Endodermal cell (in vitro differentiated cells): ENCODE measurements around the gene PAX5. TPM values are rescaled to one million over a fixed set of nuclear protein-coding genes. Genes with fewer than 3 reads are reported as not detected.

ENCODE experiments used
- DNase-seq: peaks from one replicate; pipeline ENCODE4 v3.0.0-alpha.2; 2017
- H3K27ac ChIP-seq: 2 replicates; pipeline ENCODE4 v1.5.1; 2013; ENCODE audit warnings: mild to moderate bottlenecking, low read depth, low read length, moderate library complexity
- H3K27me3 ChIP-seq: 2 replicates; pipeline ENCODE4 v1.6.1; 2013; ENCODE audit warnings: mild to moderate bottlenecking, low read length, moderate library complexity; ENCODE audit not compliant: insufficient read depth, control insufficient read depth, poor library complexity, severe bottlenecking
- H3K36me3 ChIP-seq: 2 replicates; pipeline ENCODE4 v1.7.0; 2013; ENCODE audit warnings: mild to moderate bottlenecking, low read length, moderate library complexity; ENCODE audit not compliant: control insufficient read depth, insufficient read depth
- H3K4me1 ChIP-seq: one replicate; pipeline ENCODE4 v1.7.0; 2013; ENCODE audit warnings: low read length; ENCODE audit not compliant: control insufficient read depth, insufficient read depth
- H3K4me3 ChIP-seq: 2 replicates; pipeline ENCODE4 v1.5.1; 2013; ENCODE audit warnings: mild to moderate bottlenecking, low read length, moderate library complexity
- H3K9ac ChIP-seq: 2 replicates; pipeline ENCODE4 v1.6.1; 2013; ENCODE audit warnings: mild to moderate bottlenecking, low read length, moderate library complexity; ENCODE audit not compliant: poor library complexity, severe bottlenecking; ENCODE audit errors: extremely low read depth
- H3K9me3 ChIP-seq: 2 replicates; pipeline ENCODE4 v1.6.1; 2013; ENCODE audit warnings: mild to moderate bottlenecking, low read length, moderate library complexity; ENCODE audit not compliant: control insufficient read depth
- H3K27ac Mint-ChIP-seq: 2 replicates; pipeline ENCODE4 v1.8.0; 2020; ENCODE audit warnings: mixed read lengths
- H3K27me3 Mint-ChIP-seq: 2 replicates; pipeline ENCODE4 v1.8.0; 2021; ENCODE audit warnings: mild to moderate bottlenecking, mixed read lengths; ENCODE audit not compliant: insufficient read depth
- H3K36me3 Mint-ChIP-seq: 2 replicates; pipeline ENCODE4 v1.8.0; 2020; ENCODE audit warnings: low read depth, mixed read lengths
- H3K4me1 Mint-ChIP-seq: 2 replicates; pipeline ENCODE4 v1.8.0; 2020; ENCODE audit warnings: mixed read lengths
- H3K4me3 Mint-ChIP-seq: 2 replicates; pipeline ENCODE4 v1.8.0; 2020; ENCODE audit warnings: mild to moderate bottlenecking, moderate library complexity, mixed read lengths
- H3K9me3 Mint-ChIP-seq: 2 replicates; pipeline ENCODE4 v1.8.0; 2020; ENCODE audit warnings: mild to moderate bottlenecking, mixed read lengths
- CTCF ChIP-seq: fragments of 200-600 bp; sonication (generic); conservative IDR thresholded peaks from 2 replicates; pipeline ENCODE4 v1.5.0; 2021; ENCODE audit warnings: antibody characterized with exemption, mild to moderate bottlenecking
- WGBS, 2 experiments: methylation state at CpG; one replicate each; pipeline versions ENCODE4 v1.1.5 to v1.1.7; 2013; ENCODE audit warnings: missing lambda C conversion rate in 2 of 2, mixed read lengths in 1 of 2; ENCODE audit not compliant: insufficient coverage in 1 of 2, insufficient read length in 1 of 2; 5-methylcytosine and 5-hydroxymethylcytosine counted together
- total RNA-seq, 2 donors: library from RNA; stranded (reverse); fragmentation: NEBNext Ultra II Directional in 1 of 2; extraction: Animal tissue kit (Norgen Biotek cat#: 25700) in 1 of 2; gene quantifications; 2 replicates in 1 of 2; 3 replicates in 1 of 2; pipeline ENCODE4 v1.2.1, GENCODE V29; 2021

Gene PAX5
- total RNA-seq, 2 donors from 2014 or later, result 0.15 TPM; not detected in 1

- Mint-ChIP-seq H3K27ac (no peak overlapping the region), H3K4me1 (peaks cover 21% of the 10 kb centered on the region)
Observed at GRCh38 chr9:37030611-37030939, 3.5 kb downstream of the PAX5 start.

GRCh38 chr9:37029776-37030610, 4.1 kb downstream of the PAX5 start:
- H3K36me3 Mint-ChIP-seq, result no peaks in the 10 kb centered on the region
- H3K27me3 Mint-ChIP-seq, result peaks cover 99% of the 10 kb centered on the region
- no peaks in the 10 kb centered on the region for H3K36me3 ChIP-seq
- H3K27ac ChIP-seq, result no peak overlapping the region
- H3K4me3 ChIP-seq, result peak overlapping the region; percentile 39
- H3K4me1 ChIP-seq, result peaks cover 15% of the 10 kb centered on the region
- H3K27me3 ChIP-seq, result peaks cover 98% of the 10 kb centered on the region
- peak; percentile 68 for DNase-seq
- H3K4me3 Mint-ChIP-seq, result peak overlapping the region; percentile 51
- H3K9me3 ChIP-seq, result no peaks in the 10 kb centered on the region
- H3K27ac Mint-ChIP-seq, result no peak overlapping the region
- H3K9ac ChIP-seq, result no peak overlapping the region
- H3K4me1 Mint-ChIP-seq, result peaks cover 22% of the 10 kb centered on the region
- H3K9me3 Mint-ChIP-seq, result peaks cover 2% of the 10 kb centered on the region
- TF ChIP-seq CTCF, result no peak
- 5 to 6% methylated on average over 28 to 53 of the region's 53 CpGs for WGBS, 2 experiments

More at GRCh38 chr9:37030611-37030939, 3.5 kb downstream of the PAX5 start:
- Histone ChIP-seq H3K27ac (no peak overlapping the region), H3K36me3 (no peaks in the 10 kb centered on the region), H3K9ac (no peak overlapping the region), H3K27me3 (peaks cover 98% of the 10 kb centered on the region), H3K4me3 (no peak overlapping the region), H3K4me1 (peaks cover 15% of the 10 kb centered on the region), H3K9me3 (no peaks in the 10 kb centered on the region)
- Mint-ChIP-seq H3K9me3 (peaks cover 2% of the 10 kb centered on the region), H3K27me3 (peaks cover 99% of the 10 kb centered on the region), H3K4me3 (no peak overlapping the region), H3K36me3 (no peaks in the 10 kb centered on the region)
- WGBS, 2 experiments, result 0 to 22% methylated on average over 2 to 7 of the region's 7 CpGs
- TF ChIP-seq CTCF, result no peak
- no peak for DNase-seq

GRCh38 chr9:37029304-37029775, 4.7 kb downstream of the PAX5 start:
- H3K36me3 Mint-ChIP-seq, result no peaks in the 10 kb centered on the region
- Histone ChIP-seq H3K27me3 (peaks cover 98% of the 10 kb centered on the region), H3K9ac (no peak overlapping the region), H3K9me3 (no peaks in the 10 kb centered on the region), H3K4me1 (peaks cover 15% of the 10 kb centered on the region), H3K4me3 (peak overlapping the region; percentile 39), H3K36me3 (no peaks in the 10 kb centered on the region), H3K27ac (no peak overlapping the region)
- H3K9me3 Mint-ChIP-seq, result peaks cover 2% of the 10 kb centered on the region
- no peak overlapping the region for H3K27ac Mint-ChIP-seq
- peak overlapping the region; percentile 51 for H3K4me3 Mint-ChIP-seq
- peak; percentile 64 for DNase-seq
- 1 to 3% methylated on average over 14 to 23 of the region's 23 CpGs for WGBS, 2 experiments
- H3K27me3 Mint-ChIP-seq, result peaks cover 99% of the 10 kb centered on the region
- peaks cover 22% of the 10 kb centered on the region for H3K4me1 Mint-ChIP-seq
- no peak for TF ChIP-seq CTCF
